HCT116 (cell line): ENCODE measurements around the gene CXorf38.
"Not testable (repeated sequence)": the region's sequence is repeated elsewhere in the genome, so short reads cannot be mapped to it uniquely, and the experiment has no call there.

Experiments used
- ATF3 ChIP-seq: IDR thresholded peaks from 2 replicates; pipeline ENCODE4 v1.6.1; 2012
- CTCF ChIP-seq, 3 experiments: fragments of 200-600 bp in 1 of 3; sonication (generic) in 1 of 3; IDR thresholded peaks in 2 of 3; conservative IDR thresholded peaks in 1 of 3; 2 replicates each; pipeline ENCODE4 v1.5.1; 2012 to 2017; ENCODE audit warnings: low read depth in 2 of 3, low read length in 2 of 3, antibody characterized with exemption in 1 of 3, borderline replicate concordance in 1 of 3, control low read depth in 1 of 3, mild to moderate bottlenecking in 1 of 3, mixed read lengths in 1 of 3, mixed run types in 1 of 3, moderate library complexity in 1 of 3; ENCODE audit not compliant: insufficient read depth in 1 of 3
- EGR1 ChIP-seq: IDR thresholded peaks from 2 replicates; pipeline ENCODE4 v1.6.1; 2012; ENCODE audit warnings: low read depth
- ELF1 ChIP-seq: IDR thresholded peaks from 2 replicates; pipeline ENCODE4 v1.6.1; 2012; ENCODE audit warnings: low read depth, borderline replicate concordance
- EZH2 ChIP-seq: fragments of 200-600 bp; sonication (generic); IDR thresholded peaks from 2 replicates; pipeline ENCODE4 v1.6.1; 2017; ENCODE audit warnings: antibody characterized with exemption, mixed run types
- EZH2phosphoT487 ChIP-seq: fragments of 200-600 bp; IDR thresholded peaks from 2 replicates; pipeline ENCODE4 v1.6.1; 2018; ENCODE audit warnings: antibody characterized with exemption, borderline replicate concordance
- MAX ChIP-seq: IDR thresholded peaks from 2 replicates; pipeline ENCODE4 v1.6.1; 2012
- POLR2A ChIP-seq: IDR thresholded peaks from 2 replicates; pipeline ENCODE4 v1.7.0; 2011; ENCODE audit warnings: borderline replicate concordance; ENCODE audit not compliant: insufficient read depth, insufficient read length; ENCODE audit errors: extremely low read depth
- POLR2AphosphoS5 ChIP-seq: IDR thresholded peaks from 2 replicates; pipeline ENCODE4 v1.6.1; 2011; ENCODE audit warnings: mild to moderate bottlenecking, low read depth, low read length, moderate library complexity
- RAD21 ChIP-seq: IDR thresholded peaks from 2 replicates; pipeline ENCODE4 v1.6.1; 2012; ENCODE audit warnings: low read depth, mild to moderate bottlenecking
- SP1 ChIP-seq: IDR thresholded peaks from 2 replicates; pipeline ENCODE4 v1.6.1; 2012; ENCODE audit warnings: low read depth
- SRF ChIP-seq: IDR thresholded peaks from 2 replicates; pipeline ENCODE4 v1.6.1; 2012; ENCODE audit warnings: low read depth
- TCF7L2 ChIP-seq: IDR thresholded peaks from 2 replicates; pipeline ENCODE4 v1.7.0; 2011; ENCODE audit warnings: borderline replicate concordance, inconsistent platforms; ENCODE audit not compliant: insufficient read depth, insufficient read length; ENCODE audit errors: extremely low read depth
- YY1 ChIP-seq: IDR thresholded peaks from 2 replicates; pipeline ENCODE4 v1.6.1; 2011; ENCODE audit warnings: low read length, low read depth, moderate library complexity, mild to moderate bottlenecking; ENCODE audit not compliant: insufficient replicate concordance; ENCODE audit errors: extremely low read depth

- not testable (repeated sequence) for TF ChIP-seq ELF1; ATF3; EZH2phosphoT487; EZH2; SRF; CTCF (IDR thresholded peaks at IDR 0.05 in 2 of 3, conservative IDR thresholded peaks at IDR 0.05 in 1 of 3; ENCODE audit: borderline replicate concordance in 1 of 3, insufficient read depth in 1 of 3, low read depth in 2 of 3, low read length in 2 of 3); POLR2A; POLR2AphosphoS5; RAD21; YY1; TCF7L2; SP1; EGR1; MAX
These were observed 65.2 kb downstream of the CXorf38 start for GRCh38 chrX:40582178-40582577.
